GM12874 (cell line): ENCODE results near the gene RSPH3.

Experiments
- CTCF ChIP-seq: IDR thresholded peaks from 2 replicates; pipeline ENCODE4 v1.5.1; 2011; ENCODE audit warnings: low read depth, mild to moderate bottlenecking, control low read depth, low read length, moderate library complexity; ENCODE audit not compliant: insufficient read depth

The RSPH3 gene

DNA sequence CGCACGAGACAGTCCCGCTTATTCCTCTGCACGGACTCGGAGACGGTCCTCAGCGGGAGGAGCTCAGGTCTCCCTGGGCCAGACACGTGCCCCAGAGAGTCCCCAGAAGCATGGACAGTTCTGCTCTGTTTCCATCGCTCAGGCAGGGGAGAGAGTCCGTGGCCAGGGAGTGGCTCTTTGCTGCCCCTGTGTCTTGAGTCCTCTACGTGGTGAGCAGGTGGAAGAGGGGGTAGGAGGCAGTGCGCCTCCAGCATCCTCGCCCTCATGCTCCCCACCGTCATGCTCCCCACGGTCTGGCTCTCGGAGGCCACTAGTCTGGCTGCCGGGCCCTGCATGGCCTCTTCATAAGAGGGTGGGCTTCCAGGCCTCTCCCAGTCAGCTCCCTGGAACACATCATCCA is 35.9 kb upstream of the RSPH3 start:
- TF ChIP-seq CTCF, result no peak

- TF ChIP-seq CTCF, result no peak
These were observed 33.4 kb upstream of the RSPH3 start for GRCh38 chr6:159033160-159034049.

DNA sequence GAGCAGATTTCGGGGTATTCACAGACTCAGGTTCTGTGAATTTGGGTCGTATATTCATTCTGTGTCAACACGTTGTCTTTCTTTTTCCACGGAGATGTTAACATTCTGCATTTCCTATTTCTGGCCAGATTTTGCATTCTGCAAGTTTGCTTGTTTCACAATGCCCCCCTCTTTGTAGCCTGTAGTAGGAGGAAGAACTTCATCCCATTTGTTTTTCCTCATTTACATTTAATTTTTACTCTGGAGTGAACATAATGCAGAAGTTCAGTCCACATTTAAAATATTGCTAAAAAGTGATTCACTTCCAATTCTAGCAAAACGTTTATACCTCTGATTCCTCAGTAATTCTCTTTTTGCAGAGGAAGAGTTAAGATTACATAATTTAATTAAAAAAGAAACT is 31.8 kb upstream of the RSPH3 start:
- no peak for TF ChIP-seq CTCF

DNA sequence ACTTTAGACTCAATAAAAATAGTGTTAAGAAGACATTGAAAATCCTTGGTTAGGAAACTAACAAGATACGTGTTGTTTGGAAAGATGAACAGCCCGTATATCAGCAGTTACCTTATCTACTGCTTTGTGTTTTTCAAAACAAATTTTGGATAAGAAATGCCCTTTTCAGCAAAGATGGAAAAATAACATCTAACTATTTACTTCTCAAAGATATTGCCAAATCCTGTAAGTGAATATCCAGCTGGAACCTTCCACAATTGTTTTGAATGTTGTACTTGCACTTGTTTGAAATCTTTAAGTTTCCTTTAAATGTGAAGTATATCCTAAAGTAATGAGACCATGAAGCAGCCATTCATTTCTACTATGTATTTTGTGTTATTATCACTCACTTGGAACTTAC is 30.2 kb upstream of the RSPH3 start:
- no peak for TF ChIP-seq CTCF

GRCh38 chr6:159023893-159024292 is 23.9 kb upstream of the RSPH3 start:
- no peak for TF ChIP-seq CTCF

GRCh38 chr6:159020011-159020410 is 20.0 kb upstream of the RSPH3 start:
- no peak for TF ChIP-seq CTCF

DNA sequence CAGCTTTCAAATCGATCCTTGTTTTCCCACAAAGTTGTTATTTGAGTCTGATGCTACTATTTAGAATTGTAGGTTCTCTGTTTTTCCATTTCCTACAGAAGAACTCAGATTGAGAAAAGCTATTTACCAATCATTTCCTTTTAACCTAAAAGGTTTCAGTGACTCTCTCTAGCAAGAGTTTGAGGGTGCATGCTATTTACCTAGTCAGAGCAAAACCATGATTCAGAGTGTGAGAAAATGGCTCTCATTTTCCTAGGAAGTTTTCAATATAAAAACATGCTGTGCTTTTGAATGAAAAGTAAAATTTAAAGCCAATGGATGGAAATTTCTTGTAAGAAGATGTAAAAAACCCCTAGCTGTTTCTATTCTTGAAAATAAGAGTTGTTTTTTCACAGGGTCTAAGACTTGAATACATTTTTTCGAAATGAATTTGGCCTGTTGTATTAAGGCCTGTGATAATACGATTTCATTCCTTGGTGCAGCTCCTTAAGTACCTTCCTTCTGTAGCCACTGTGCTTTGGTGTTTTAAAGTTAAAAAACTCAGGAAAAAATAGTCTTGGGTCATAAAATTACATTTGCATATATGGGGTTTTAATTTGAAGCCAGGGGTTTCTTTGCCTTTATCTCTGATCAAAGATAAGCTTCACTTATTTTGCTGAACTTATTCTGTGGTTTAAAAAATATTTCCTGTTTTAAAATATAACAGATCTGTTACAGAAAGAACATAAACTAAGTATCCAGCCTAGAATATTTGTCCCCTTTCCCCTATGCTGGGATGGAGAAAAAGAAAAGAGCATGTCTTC is 18.0 kb upstream of the RSPH3 start:
- no peak for TF ChIP-seq CTCF
